ENCODE data around the gene MICAL3. TPM values are rescaled to one million over a fixed set of nuclear protein-coding genes. Genes with fewer than 3 reads are reported as not detected.

The MICAL3 gene
- polyA plus RNA-seq, 1 of the 3 experiments (the other 2 are of a cell fraction), result 83.1 TPM

- TF ChIP-seq ZBTB33 (IDR thresholded peaks at IDR 0.05; ENCODE audit: borderline replicate concordance, low read depth) (no peak), EZH2phosphoT487 (IDR thresholded peaks at IDR 0.05; ENCODE audit: borderline replicate concordance, low read depth) (no peak), RFX5 (IDR thresholded peaks at IDR 0.05; ENCODE audit: low read length) (no peak), SMC3 (IDR thresholded peaks at IDR 0.05; ENCODE audit: low read depth, low read length) (no peak), NRF1 (IDR thresholded peaks at IDR 0.05; ENCODE audit: low read depth, low read length) (no peak)
Observed at GRCh38 chr22:17806437-17806836, 217.9 kb downstream of the MICAL3 start (continued).

- no peak for TF ChIP-seq REST (IDR thresholded peaks at IDR 0.05; ENCODE audit: low read depth, low read length)
- no peak for TF ChIP-seq USF1 (IDR thresholded peaks at IDR 0.05; ENCODE audit: borderline replicate concordance, low read depth)
- TF ChIP-seq, protein P1, sequence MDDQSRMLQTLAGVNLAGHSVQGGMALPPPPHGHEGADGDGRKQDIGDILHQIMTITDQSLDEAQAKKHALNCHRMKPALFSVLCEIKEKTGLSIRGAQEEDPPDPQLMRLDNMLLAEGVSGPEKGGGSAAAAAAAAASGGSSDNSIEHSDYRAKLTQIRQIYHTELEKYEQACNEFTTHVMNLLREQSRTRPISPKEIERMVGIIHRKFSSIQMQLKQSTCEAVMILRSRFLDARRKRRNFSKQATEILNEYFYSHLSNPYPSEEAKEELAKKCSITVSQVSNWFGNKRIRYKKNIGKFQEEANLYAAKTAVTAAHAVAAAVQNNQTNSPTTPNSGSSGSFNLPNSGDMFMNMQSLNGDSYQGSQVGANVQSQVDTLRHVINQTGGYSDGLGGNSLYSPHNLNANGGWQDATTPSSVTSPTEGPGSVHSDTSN (IDR thresholded peaks at IDR 0.05), result no peak
- TF ChIP-seq JUND (IDR thresholded peaks at IDR 0.05), result no peak
- no peak for TF ChIP-seq SMC3 (IDR thresholded peaks at IDR 0.05; ENCODE audit: low read depth, low read length)
- TF ChIP-seq EZH2phosphoT487 (IDR thresholded peaks at IDR 0.05; ENCODE audit: borderline replicate concordance, low read depth), result no peak
- no peak for TF ChIP-seq RFX5 (IDR thresholded peaks at IDR 0.05; ENCODE audit: low read length)
- WGBS (ENCODE audit: low lambda C conversion rate), result 98% methylated on average over 13 of the region's 22 CpGs
Observed at GRCh38 chr22:17804331-17805080, 219.9 kb downstream of the MICAL3 start.

More at GRCh38 chr22:17804331-17805080, 219.9 kb downstream of the MICAL3 start:
- H4K20me1 ChIP-seq (ENCODE audit: insufficient read depth), result no peaks in the 10 kb centered on the region
- POLR2A ChIA-PET, result no interaction called here
- CTCF ChIA-PET, result interaction anchor here (0.8 to 1.3 kb wide), 4 partner anchors 25 to 272 kb away, joined by 3 to 5 read pairs (median 3); no protein-coding TSS in a partner anchor
- H3K36me3 ChIP-seq (replicated peaks in 1 of 2; ENCODE audit: control insufficient read depth in 1 of 2, insufficient read depth in 2 of 2, low read length in 1 of 2), result peaks cover 6 to 56% of the 10 kb centered on the region in 2 experiments
- DNase-seq, result no peak
- no peak overlapping the region for H3K9ac ChIP-seq
- H2AFZ ChIP-seq (ENCODE audit: low read depth), result no peak overlapping the region
- H3K4me3 ChIP-seq (ENCODE audit: low read depth in 2 of 2, low read length in 1 of 2), result no peak overlapping the region
- H3K9me3 ChIP-seq, result no peaks in the 10 kb centered on the region
- H3K79me2 ChIP-seq (ENCODE audit: insufficient read depth), result no peaks in the 10 kb centered on the region
- no peak overlapping the region for H3K27ac ChIP-seq (ENCODE audit: low read depth in 2 of 2, low read length in 1 of 2)
- no peaks in the 10 kb centered on the region for H3F3A ChIP-seq (replicated peaks; ENCODE audit: insufficient read depth)
- no peaks in the 10 kb centered on the region for H3K4me1 ChIP-seq (ENCODE audit: control insufficient read depth in 1 of 2, insufficient read depth in 2 of 2, low read depth in 1 of 2, low read length in 1 of 2)
- no peaks in the 10 kb centered on the region for H3K27me3 ChIP-seq (ENCODE audit: insufficient read depth)
- H3K4me2 ChIP-seq, result no peak overlapping the region
- H3K9me2 ChIP-seq, result no peaks in the 10 kb centered on the region
